Activated T-cell treated with anti-CD3 and anti-CD28 coated beads for 24 hours (primary cell): ENCODE results near the gene TOGARAM1.

Source experiments
- DNase-seq: peaks from one replicate; pipeline ENCODE4 v3.0.0-alpha.2; 2020; ENCODE audit warnings: low read depth

TOGARAM1 gene

GRCh38 chr14:44961554-44962333, at the start of gene TOGARAM1, which contains the start of gene KLHL28:
Gene TOGARAM1, plus strand, starts transcription at chr14:44962190. Its CDS starts 232 bp downstream, at chr14:44962422.
Gene KLHL28, minus strand, starts transcription at chr14:44961947. Its CDS starts 16,019 bp downstream, at chr14:44945928.
- peak; percentile 94 for DNase-seq

- no peak for DNase-seq
Observed at GRCh38 chr14:44914849-44915248, 47.1 kb upstream of the TOGARAM1 start.

DNA sequence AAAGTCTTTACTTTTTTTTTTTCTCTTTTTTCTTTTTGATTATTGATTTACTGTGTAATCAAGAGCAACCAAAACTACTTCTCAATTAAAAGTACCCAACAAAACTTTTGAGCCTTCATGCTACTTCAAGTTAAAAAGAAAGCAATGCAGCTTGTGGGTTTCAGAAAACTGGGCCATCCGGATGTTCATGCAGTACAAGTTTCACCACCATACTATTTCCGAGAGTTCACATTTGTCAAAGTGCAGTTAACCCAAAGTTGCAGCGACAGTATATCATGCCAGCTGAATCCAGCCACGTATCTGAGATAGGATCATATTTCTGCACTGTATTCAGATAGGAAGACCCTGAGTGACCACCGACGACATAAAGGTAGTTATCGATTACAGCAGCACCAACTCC, 33.2 kb upstream of the TOGARAM1 start:
- DNase-seq, result no peak

GRCh38 chr14:44935155-44935554, 26.8 kb upstream of the TOGARAM1 start:
- no peak for DNase-seq

GRCh38 chr14:44937547-44937946, 24.4 kb upstream of the TOGARAM1 start:
- DNase-seq, result no peak

- no peak for DNase-seq
Observed at GRCh38 chr14:44940211-44940610, 21.8 kb upstream of the TOGARAM1 start.

- no peak for DNase-seq
Observed at GRCh38 chr14:44940944-44941343, 21.0 kb upstream of the TOGARAM1 start.

- DNase-seq, result no peak
Observed at GRCh38 chr14:44941591-44941990, 20.4 kb upstream of the TOGARAM1 start.

DNA sequence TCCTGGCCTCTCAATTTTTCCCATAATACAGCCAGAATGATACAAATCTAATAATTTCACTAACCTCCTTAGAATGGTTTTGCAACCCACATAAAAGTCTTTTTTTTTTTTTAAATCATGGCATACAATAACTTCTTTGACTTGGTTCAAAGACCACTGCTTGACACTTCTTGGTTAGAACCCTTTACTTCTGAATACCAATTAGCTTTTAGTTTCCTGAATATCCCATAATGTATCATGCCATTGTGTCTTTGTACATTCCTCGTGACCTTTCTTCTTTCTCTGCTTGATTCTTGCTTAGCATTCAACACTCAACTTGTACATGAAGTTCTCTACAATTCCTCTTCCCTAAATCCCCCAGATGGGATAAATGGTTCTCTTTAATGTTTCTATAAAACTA, 19.6 kb upstream of the TOGARAM1 start:
- DNase-seq, result no peak

- DNase-seq, result no peak
Observed at GRCh38 chr14:44944107-44944506, 17.9 kb upstream of the TOGARAM1 start.

GRCh38 chr14:44945264-44945663, 16.7 kb upstream of the TOGARAM1 start:
- no peak for DNase-seq

DNA sequence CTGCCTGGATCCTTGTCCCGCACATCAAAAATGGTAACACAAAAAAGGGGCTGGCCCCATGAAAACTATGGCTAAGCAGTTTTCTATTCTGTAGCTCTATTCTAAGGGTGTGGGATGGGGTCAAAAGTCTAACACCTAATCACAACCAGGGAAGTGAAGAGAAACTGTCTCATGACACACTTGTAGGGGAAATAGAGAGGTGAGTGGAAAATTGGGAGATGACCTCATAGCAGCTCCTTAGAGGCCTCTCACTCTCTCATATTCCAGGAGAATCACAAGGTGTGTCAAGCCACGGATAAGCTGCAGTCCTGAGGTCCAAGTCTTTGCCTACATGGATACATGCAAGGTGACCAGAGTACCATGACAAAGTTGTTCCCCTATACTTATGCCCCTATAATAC, 10.9 kb upstream of the TOGARAM1 start:
- no peak for DNase-seq

GRCh38 chr14:44952391-44953110, 9.4 kb upstream of the TOGARAM1 start:
- no peak for DNase-seq

- DNase-seq, result no peak
Observed at GRCh38 chr14:44954750-44955149, 7.2 kb upstream of the TOGARAM1 start.

- DNase-seq, result no peak
Observed at GRCh38 chr14:44955528-44955927, 6.5 kb upstream of the TOGARAM1 start.

GRCh38 chr14:44956866-44957265, 5.1 kb upstream of the TOGARAM1 start:
- no peak for DNase-seq

DNA sequence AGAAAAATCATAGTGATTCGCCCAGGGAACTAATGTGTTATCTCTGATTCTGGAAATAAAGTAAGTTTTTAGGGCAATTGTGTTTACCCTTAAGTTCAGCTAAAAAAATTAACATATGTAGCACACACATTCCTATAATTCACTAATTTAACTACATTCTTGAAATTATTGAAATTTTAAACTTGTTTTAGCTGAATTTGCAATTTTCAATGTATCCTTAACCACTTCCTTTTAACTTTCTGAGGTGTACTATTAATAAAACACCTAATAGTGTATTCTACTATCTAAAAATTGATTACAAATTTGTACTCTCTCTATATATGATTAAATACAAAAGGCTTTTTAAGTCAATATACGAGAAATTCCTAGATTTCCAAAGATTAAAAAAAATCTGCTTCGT, 2.5 kb upstream of the TOGARAM1 start:
- DNase-seq, result no peak

GRCh38 chr14:44960146-44960545, 1.8 kb upstream of the TOGARAM1 start:
- no peak for DNase-seq

GRCh38 chr14:44960646-44961045, 1.3 kb upstream of the TOGARAM1 start:
- DNase-seq, result no peak

GRCh38 chr14:44961151-44961553, 838 bp upstream of the TOGARAM1 start:
- peak; percentile 42 for DNase-seq

- peak; percentile 7 for DNase-seq
Observed at GRCh38 chr14:44962334-44963043, 499 bp downstream of the TOGARAM1 start.

DNA sequence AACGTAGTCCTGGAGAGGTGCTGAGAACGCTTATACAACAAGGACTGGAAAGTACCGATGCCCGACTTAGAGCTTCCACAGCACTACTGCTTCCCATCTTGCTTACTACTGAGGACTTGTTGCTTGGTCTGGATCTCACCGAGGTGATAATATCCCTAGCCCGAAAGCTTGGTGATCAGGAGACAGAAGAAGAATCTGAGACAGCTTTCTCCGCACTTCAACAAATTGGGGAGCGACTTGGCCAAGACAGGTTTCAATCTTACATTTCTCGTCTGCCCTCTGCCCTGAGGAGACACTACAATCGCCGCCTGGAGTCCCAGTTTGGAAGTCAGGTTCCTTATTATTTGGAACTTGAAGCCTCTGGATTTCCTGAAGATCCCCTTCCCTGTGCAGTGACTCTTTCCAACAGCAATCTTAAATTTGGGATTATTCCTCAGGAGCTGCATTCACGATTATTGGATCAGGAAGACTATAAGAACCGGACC, 1.1 kb downstream of the TOGARAM1 start:
- DNase-seq, result no peak
